NCI-H526 (cell line): Measurements from ENCODE around the gene NEDD9.

Source experiments
- DNase-seq, 2 experiments: peaks; one replicate each; lab custom pipeline; 2025; lab: John Stamatoyannopoulos, UW

NEDD9 gene

GRCh38 chr6:11179419-11180202 lies 52.9 kb downstream of the NEDD9 start:
- DNase-seq, result no peak

GRCh38 chr6:11179088-11179418 lies 53.4 kb downstream of the NEDD9 start:
- DNase-seq, result no peak

GRCh38 chr6:11177271-11177670 lies 55.2 kb downstream of the NEDD9 start:
- DNase-seq, result no peak

- no peak for DNase-seq
Measured at GRCh38 chr6:11174242-11174611, 58.2 kb downstream of the NEDD9 start.

- DNase-seq, result peak; percentile 5 to 69
Measured at GRCh38 chr6:11172501-11173327, 59.8 kb downstream of the NEDD9 start.

- no peak for DNase-seq
Measured at GRCh38 chr6:11171952-11172351, 60.5 kb downstream of the NEDD9 start.

GRCh38 chr6:11168091-11168635 lies 64.3 kb downstream of the NEDD9 start:
- no peak for DNase-seq

GRCh38 chr6:11166948-11167347 lies 65.5 kb downstream of the NEDD9 start:
- DNase-seq, result no peak

- DNase-seq, result no peak
Measured at GRCh38 chr6:11164717-11165646, 67.5 kb downstream of the NEDD9 start.

GRCh38 chr6:11163932-11164331 lies 68.5 kb downstream of the NEDD9 start:
- DNase-seq, result no peak

GRCh38 chr6:11162262-11162661 lies 70.2 kb downstream of the NEDD9 start:
- DNase-seq, result no peak

- DNase-seq, result no peak
Measured at GRCh38 chr6:11161031-11161956, 71.2 kb downstream of the NEDD9 start.

- DNase-seq, result no peak
Measured at GRCh38 chr6:11160199-11160598, 72.3 kb downstream of the NEDD9 start.

GRCh38 chr6:11155589-11155988 lies 76.9 kb downstream of the NEDD9 start:
- DNase-seq, result no peak

- no peak for DNase-seq
Measured at GRCh38 chr6:11153447-11153846, 79.0 kb downstream of the NEDD9 start.

GRCh38 chr6:11152581-11152980 lies 79.9 kb downstream of the NEDD9 start:
- DNase-seq, result no peak

- no peak for DNase-seq
Measured at GRCh38 chr6:11151488-11151887, 81.0 kb downstream of the NEDD9 start.

- DNase-seq, result no peak
Measured at GRCh38 chr6:11149551-11149950, 82.9 kb downstream of the NEDD9 start.

- DNase-seq, result no peak
Measured at GRCh38 chr6:11146117-11146826, 86.2 kb downstream of the NEDD9 start.

GRCh38 chr6:11144393-11144851 lies 88.0 kb downstream of the NEDD9 start:
- DNase-seq, result peak; percentile 26 to 80
